NK-92 (cell line): Measurements from ENCODE around the gene RHBDL1.

ENCODE experiments used
- DNase-seq: peaks from one replicate; lab custom pipeline; 2025; ENCODE audit not compliant: unreplicated experiment; lab: John Stamatoyannopoulos, UW

The RHBDL1 gene

GRCh38 chr16:672851-673250 lies 2.6 kb upstream of the RHBDL1 start:
- no peak for DNase-seq

GRCh38 chr16:673399-673991 lies 2.0 kb upstream of the RHBDL1 start:
- no peak for DNase-seq

GRCh38 chr16:674214-674881 lies 1.1 kb upstream of the RHBDL1 start:
- DNase-seq: no peak

GRCh38 chr16:675884-676564 lies 553 bp downstream of the RHBDL1 start:
- DNase-seq: no peak

- DNase-seq: no peak
These were observed 1.1 kb downstream of the RHBDL1 start for GRCh38 chr16:676565-676902.

- no peak for DNase-seq
These were observed 1.4 kb downstream of the RHBDL1 start for GRCh38 chr16:676913-677312.

GRCh38 chr16:677316-678190 lies 2.1 kb downstream of the RHBDL1 start:
- no peak for DNase-seq

GRCh38 chr16:678209-678857 lies 2.9 kb downstream of the RHBDL1 start:
- DNase-seq: no peak

GRCh38 chr16:678858-679813 lies 3.7 kb downstream of the RHBDL1 start:
- no peak for DNase-seq

GRCh38 chr16:679814-680624 lies 4.5 kb downstream of the RHBDL1 start, which contains the start of gene STUB1:
STUB1 (plus strand) TSS chr16:680410; CDS start chr16:680526, 116 bp downstream.
- peak; percentile 35 for DNase-seq

GRCh38 chr16:680625-680945 lies 5.1 kb downstream of the RHBDL1 start:
- no peak for DNase-seq

GRCh38 chr16:680967-681745 lies 5.7 kb downstream of the RHBDL1 start:
- no peak for DNase-seq

GRCh38 chr16:681746-682427 lies 6.4 kb downstream of the RHBDL1 start:
- no peak for DNase-seq

- no peak for DNase-seq
These were observed 7.3 kb downstream of the RHBDL1 start for GRCh38 chr16:682493-683395.

GRCh38 chr16:683396-684070 lies 8.1 kb downstream of the RHBDL1 start:
- no peak for DNase-seq

- DNase-seq: peak; percentile 71
These were observed 8.8 kb downstream of the RHBDL1 start, which contains the start of gene JMJD8 for GRCh38 chr16:684071-684794. JMJD8 (minus strand) TSS chr16:684334; CDS start chr16:684319, 15 bp downstream.
